Activated naive CD4-positive, alpha-beta T cell treated with anti-CD3 and anti-CD28 coated beads for 36 hours (primary cell): ENCODE measurements around the gene ORM2. TPM values are rescaled to one million over a fixed set of nuclear protein-coding genes. Genes with fewer than 3 reads are reported as not detected.
"Not testable (repeated sequence)": the region's sequence is repeated elsewhere in the genome, so short reads cannot be mapped to it uniquely, and the experiment has no call there.

ENCODE experiments used
- CTCF ChIA-PET: fragments of 350-600 bp; sonication (Branson Sonifier 250); formaldehyde crosslinking; loops from one replicate; lab custom pipeline; 2021; ENCODE audit warnings: antibody characterized with exemption; lab: Charles Lee
- DNase-seq: peaks from one replicate; pipeline ENCODE4 v3.0.0-alpha.2; 2020
- H3K27ac Mint-ChIP-seq: one replicate; pipeline ENCODE4 v1.8.0; 2021; ENCODE audit warnings: mild to moderate bottlenecking, mixed read lengths
- H3K27me3 Mint-ChIP-seq: one replicate; pipeline ENCODE4 v1.8.0; 2021; ENCODE audit warnings: low read depth, mixed read lengths
- H3K36me3 Mint-ChIP-seq: one replicate; pipeline ENCODE4 v1.8.0; 2021; ENCODE audit warnings: low read depth, mixed read lengths
- H3K4me1 Mint-ChIP-seq: one replicate; pipeline ENCODE4 v1.8.0; 2021; ENCODE audit warnings: low read depth, mixed read lengths
- H3K4me3 Mint-ChIP-seq: one replicate; pipeline ENCODE4 v1.8.0; 2021; ENCODE audit warnings: mild to moderate bottlenecking, moderate library complexity, mixed read lengths
- H3K9me3 Mint-ChIP-seq: one replicate; pipeline ENCODE4 v1.8.0; 2021; ENCODE audit warnings: mixed read lengths
- intact Hi-C: fragments of 100-400 bp; cut with micrococcal nuclease; formaldehyde crosslinking; loops from one replicate; pipeline ENCODE4 v1.15.1; 2023
- total RNA-seq, 2 experiments: library from RNA; stranded (reverse); gene quantifications; one replicate each; pipeline ENCODE4 v1.2.3, GENCODE V29; 2021

The ORM2 gene
- total RNA-seq, result not detected

GRCh38 chr9:114329625-114330022 is at the start of gene ORM2:
TSS of gene ORM2 (plus strand) at chr9:114329869. CDS start at chr9:114329905, 36 bp downstream.
- H3K9me3 Mint-ChIP-seq, intact Hi-C loops, H3K27ac Mint-ChIP-seq, H3K4me1 Mint-ChIP-seq, H3K27me3 Mint-ChIP-seq, H3K4me3 Mint-ChIP-seq, DNase-seq, CTCF ChIA-PET, H3K36me3 Mint-ChIP-seq: not testable (repeated sequence)

- H3K9me3 Mint-ChIP-seq, result peaks cover 1% of the 10 kb centered on the region
- CTCF ChIA-PET, result interaction anchor here (2.8 kb wide), 1 partner anchor 10 kb away, joined by 12 read pairs; no protein-coding TSS in a partner anchor
- no peak overlapping the region for H3K27ac Mint-ChIP-seq
- intact Hi-C loops, result no loop called here
- H3K4me3 Mint-ChIP-seq, result no peak overlapping the region
- H3K27me3 Mint-ChIP-seq, result no peaks in the 10 kb centered on the region
- H3K36me3 Mint-ChIP-seq, result no peaks in the 10 kb centered on the region
- H3K4me1 Mint-ChIP-seq, result no peaks in the 10 kb centered on the region
- no peak for DNase-seq
These were observed 48.8 kb upstream of the ORM2 start for GRCh38 chr9:114280636-114281472.

DNA sequence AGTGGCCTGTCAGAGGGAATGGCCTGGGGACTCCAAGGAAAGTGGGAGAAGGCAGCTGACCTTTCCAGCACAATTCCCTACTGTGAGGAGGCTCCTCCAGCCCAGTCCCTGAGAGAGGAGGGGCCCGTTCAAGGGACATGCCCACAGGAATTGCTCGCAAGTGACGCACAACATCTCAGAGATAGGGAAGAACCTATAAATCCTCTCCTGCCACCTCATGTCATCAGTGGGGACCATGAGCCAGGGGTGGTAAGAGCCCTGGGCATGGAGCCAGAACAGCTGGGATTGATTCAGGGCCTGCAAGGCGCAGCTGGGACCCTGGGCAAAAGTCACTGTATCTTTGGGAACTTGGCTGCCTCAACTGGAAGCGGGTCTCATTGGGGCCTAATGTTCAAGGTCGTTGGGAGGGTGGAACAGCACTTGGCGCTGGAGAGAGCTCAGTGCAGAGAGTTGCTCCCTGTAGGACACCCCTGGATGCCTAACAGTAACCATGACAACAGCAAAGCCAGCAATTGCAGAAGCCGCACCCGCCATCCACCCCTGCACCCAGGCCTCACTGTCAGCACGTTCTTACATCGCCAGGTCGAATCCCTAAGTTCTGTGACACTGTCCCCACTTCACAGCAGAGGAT is 48.1 kb upstream of the ORM2 start:
- H3K4me3 Mint-ChIP-seq, result no peak overlapping the region
- H3K27me3 Mint-ChIP-seq, result no peaks in the 10 kb centered on the region
- intact Hi-C loops, result no loop called here
- H3K4me1 Mint-ChIP-seq, result no peaks in the 10 kb centered on the region
- H3K9me3 Mint-ChIP-seq, result peaks cover 1% of the 10 kb centered on the region
- CTCF ChIA-PET, result interaction anchor here (2.8 kb wide), 1 partner anchor 9 kb away, joined by 12 read pairs; no protein-coding TSS in a partner anchor
- no peaks in the 10 kb centered on the region for H3K36me3 Mint-ChIP-seq
- no peak for DNase-seq
- no peak overlapping the region for H3K27ac Mint-ChIP-seq

- Mint-ChIP-seq H3K9me3 (peaks cover 1% of the 10 kb centered on the region), H3K27me3 (no peaks in the 10 kb centered on the region), H3K4me1 (no peaks in the 10 kb centered on the region)
These were observed 47.6 kb upstream of the ORM2 start for GRCh38 chr9:114282104-114282485.

DNA sequence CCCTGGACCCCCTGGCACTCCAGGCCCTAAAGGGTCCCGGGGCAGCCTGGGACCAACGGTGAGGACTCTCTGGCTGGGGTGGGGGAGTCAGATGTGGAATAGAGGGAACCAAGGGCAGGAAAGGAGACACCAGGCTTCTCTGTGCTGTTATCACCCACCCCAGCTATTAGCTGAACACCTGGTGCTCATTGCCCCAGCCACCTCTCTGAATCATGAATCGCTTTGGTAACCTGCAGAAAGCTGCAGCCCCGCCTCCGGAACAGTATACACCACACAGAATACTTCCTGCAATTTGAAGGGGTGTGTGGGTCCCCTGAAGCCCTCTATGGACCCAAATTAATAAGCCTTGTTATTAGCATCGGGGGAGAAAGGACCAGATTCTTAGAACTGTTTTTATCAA is 47.2 kb upstream of the ORM2 start:
- CTCF ChIA-PET, result no interaction called here
- DNase-seq, result no peak
- Mint-ChIP-seq H3K27ac (no peak overlapping the region), H3K4me3 (no peak overlapping the region), H3K36me3 (no peaks in the 10 kb centered on the region), H3K9me3 (peaks cover 1% of the 10 kb centered on the region), H3K27me3 (no peaks in the 10 kb centered on the region), H3K4me1 (no peaks in the 10 kb centered on the region)
- intact Hi-C loops, result no loop called here

More at GRCh38 chr9:114282104-114282485, 47.6 kb upstream of the ORM2 start:
- Mint-ChIP-seq H3K4me3 (no peak overlapping the region), H3K36me3 (no peaks in the 10 kb centered on the region), H3K27ac (no peak overlapping the region)
- intact Hi-C loops, result no loop called here
- DNase-seq, result no peak
- CTCF ChIA-PET, result no interaction called here

DNA sequence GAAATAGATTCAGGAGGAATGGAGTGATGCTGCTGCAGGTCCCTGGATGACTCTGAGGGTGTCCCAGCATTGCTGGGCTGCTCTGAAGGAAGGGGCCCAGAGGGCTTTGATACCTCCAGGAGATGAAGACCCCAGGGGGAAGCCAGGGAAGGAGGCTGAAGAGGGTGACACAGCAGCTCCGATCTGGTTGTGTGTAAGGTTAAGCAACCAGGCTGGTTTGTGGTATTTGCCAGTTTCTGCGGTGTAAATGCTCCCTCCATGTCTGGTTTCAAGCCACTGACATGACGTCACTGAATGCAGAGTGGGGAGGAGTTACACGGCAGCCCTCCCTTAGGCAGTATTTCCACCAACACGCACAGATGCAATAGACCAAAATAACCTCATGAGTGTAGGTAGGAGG is 46.7 kb upstream of the ORM2 start:
- H3K9me3 Mint-ChIP-seq, result peaks cover 1% of the 10 kb centered on the region
- H3K27me3 Mint-ChIP-seq, result no peaks in the 10 kb centered on the region
- H3K4me3 Mint-ChIP-seq, result no peak overlapping the region
- no peaks in the 10 kb centered on the region for H3K36me3 Mint-ChIP-seq
- no peak overlapping the region for H3K27ac Mint-ChIP-seq
- CTCF ChIA-PET, result no interaction called here
- H3K4me1 Mint-ChIP-seq, result no peaks in the 10 kb centered on the region
- DNase-seq, result peak; percentile 11
- intact Hi-C loops, result no loop called here

GRCh38 chr9:114283551-114284111 is 46.0 kb upstream of the ORM2 start:
- Mint-ChIP-seq H3K9me3 (no peaks in the 10 kb centered on the region), H3K27ac (no peak overlapping the region), H3K36me3 (no peaks in the 10 kb centered on the region), H3K4me1 (no peaks in the 10 kb centered on the region), H3K27me3 (no peaks in the 10 kb centered on the region), H3K4me3 (no peak overlapping the region)
- CTCF ChIA-PET, result no interaction called here
- intact Hi-C loops, result no loop called here
- no peak for DNase-seq

- no peak overlapping the region for H3K4me3 Mint-ChIP-seq
- H3K36me3 Mint-ChIP-seq, result no peaks in the 10 kb centered on the region
- H3K27ac Mint-ChIP-seq, result no peak overlapping the region
- CTCF ChIA-PET, result no interaction called here
- H3K27me3 Mint-ChIP-seq, result no peaks in the 10 kb centered on the region
- DNase-seq, result no peak
- intact Hi-C loops, result no loop called here
- H3K9me3 Mint-ChIP-seq, result no peaks in the 10 kb centered on the region
- no peaks in the 10 kb centered on the region for H3K4me1 Mint-ChIP-seq
These were observed 45.2 kb upstream of the ORM2 start for GRCh38 chr9:114284316-114285060.

DNA sequence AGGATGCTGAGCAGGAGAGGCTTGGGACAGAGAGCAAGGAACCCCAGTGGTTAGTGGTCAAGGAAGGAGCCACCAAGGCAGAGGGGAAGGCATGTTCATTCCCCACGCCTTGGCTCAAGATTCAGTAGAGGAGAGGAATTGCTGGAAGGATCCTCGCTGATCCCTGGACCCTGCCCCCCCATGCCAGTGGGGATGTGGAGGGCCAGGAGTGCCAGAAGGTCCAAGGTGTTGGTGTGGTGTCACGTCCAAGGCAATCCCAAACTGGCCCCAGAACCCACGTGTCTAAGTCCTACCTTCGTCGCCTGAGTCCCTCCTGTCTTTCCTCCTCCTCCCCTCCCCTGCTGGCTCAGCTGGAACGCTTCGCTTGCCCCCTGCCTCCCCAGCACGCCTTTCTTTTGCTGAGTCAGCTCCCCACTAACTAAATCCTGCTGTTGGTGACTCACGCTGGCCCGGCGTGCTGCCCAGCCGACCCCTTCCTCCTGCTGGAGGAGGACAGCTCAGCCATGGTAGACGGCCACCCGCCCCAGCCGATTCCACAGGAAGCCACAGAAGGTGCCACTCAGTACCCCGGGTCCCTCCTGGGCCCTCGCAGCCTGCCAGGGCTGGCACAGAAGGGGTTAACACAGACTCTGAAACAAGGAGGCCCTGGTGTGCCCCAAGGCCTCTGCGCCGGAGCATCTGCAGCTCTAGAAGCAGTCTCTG is 44.4 kb upstream of the ORM2 start:
- intact Hi-C loops, result no loop called here
- no peaks in the 10 kb centered on the region for H3K9me3 Mint-ChIP-seq
- no peak for DNase-seq
- CTCF ChIA-PET, result interaction anchor here (0.7 to 0.8 kb wide), 2 partner anchors 177 to 178 kb away, joined by 3 read pairs; no protein-coding TSS in a partner anchor
- no peak overlapping the region for H3K4me3 Mint-ChIP-seq
- H3K27ac Mint-ChIP-seq, result no peak overlapping the region
- H3K27me3 Mint-ChIP-seq, result no peaks in the 10 kb centered on the region
- H3K36me3 Mint-ChIP-seq, result no peaks in the 10 kb centered on the region
- H3K4me1 Mint-ChIP-seq, result no peaks in the 10 kb centered on the region

- Mint-ChIP-seq H3K9me3 (no peaks in the 10 kb centered on the region), H3K36me3 (peaks cover 4% of the 10 kb centered on the region), H3K4me1 (peaks cover 2% of the 10 kb centered on the region), H3K27me3 (peaks cover 2% of the 10 kb centered on the region), H3K27ac (no peak overlapping the region), H3K4me3 (no peak overlapping the region)
- intact Hi-C loops, result no loop called here
- DNase-seq, result no peak
- CTCF ChIA-PET, result interaction anchor here (0.6 to 1.1 kb wide), 3 partner anchors 165 to 182 kb away, joined by 3 read pairs; no protein-coding TSS in a partner anchor
These were observed 43.5 kb upstream of the ORM2 start for GRCh38 chr9:114286146-114286679.

GRCh38 chr9:114287001-114287762 is 42.5 kb upstream of the ORM2 start:
- Mint-ChIP-seq H3K27me3 (peaks cover 2% of the 10 kb centered on the region), H3K36me3 (peaks cover 4% of the 10 kb centered on the region), H3K4me1 (peaks cover 2% of the 10 kb centered on the region), H3K4me3 (no peak overlapping the region), H3K27ac (no peak overlapping the region), H3K9me3 (no peaks in the 10 kb centered on the region)
- intact Hi-C loops, result no loop called here
- CTCF ChIA-PET, result interaction anchor here (0.8 to 1.3 kb wide), 4 partner anchors 132 to 204 kb away, joined by 3 to 5 read pairs (median 4); partner anchors contain the start of gene COL27A1
- no peak for DNase-seq
